Stomach (tissue), 9 donors: ENCODE measurements around the gene PGLYRP3. TPM values are rescaled to one million over a fixed set of nuclear protein-coding genes. Genes with fewer than 3 reads are reported as not detected.
"Not testable (repeated sequence)": the region's sequence is repeated elsewhere in the genome, so short reads cannot be mapped to it uniquely, and the experiment has no call there.

Source experiments
- DNase-seq, 2 donors: peaks; one replicate each; pipeline versions ENCODE4 v3.0.0 to v3.0.0-alpha.2; 2013 to 2019
- H3K27ac ChIP-seq, 5 donors: fragments of 200-600 bp in 4 of 5; sonication (generic) in 4 of 5; one replicate each; pipeline ENCODE4 v1.5.1; 2013 to 2019; ENCODE audit warnings: mild to moderate bottlenecking in 1 of 5, moderate library complexity in 1 of 5
- H3K27me3 ChIP-seq, 3 donors: fragments of 200-600 bp; sonication (generic); one replicate each; pipeline ENCODE4 v1.5.1; 2017 to 2019; ENCODE audit warnings: mixed run types in 1 of 3
- H3K36me3 ChIP-seq, 4 donors: fragments of 200-600 bp; sonication (generic); 1 replicate in 3 of 4; 2 replicates in 1 of 4; pipeline ENCODE4 v1.5.1; 2016 to 2019
- H3K4me1 ChIP-seq, 4 donors: fragments of 200-600 bp; sonication (generic); one replicate each; pipeline ENCODE4 v1.5.1; 2016 to 2019
- H3K4me3 ChIP-seq, 4 donors: fragments of 200-600 bp; sonication (generic) in 3 of 4; one replicate each; pipeline ENCODE4 v1.5.1; 2016 to 2019; ENCODE audit warnings: mild to moderate bottlenecking in 1 of 4
- H3K9me3 ChIP-seq, 4 donors: fragments of 200-600 bp; sonication (generic); one replicate each; pipeline ENCODE4 v1.5.1; 2016 to 2019
- CTCF ChIP-seq, 7 experiments: fragments of 450-650 bp in 4 of 7; fragments of 200-600 bp in 3 of 7; sonication (generic) in 3 of 7; IDR thresholded peaks; one replicate each; pipeline ENCODE4 v1.5.1; 2016 to 2019; ENCODE audit warnings: antibody characterized with exemption in 7 of 7, control low read depth in 2 of 7, mild to moderate bottlenecking in 1 of 7
- EP300 ChIP-seq: sonication (generic); formaldehyde crosslinking; IDR thresholded peaks from one replicate; pipeline ENCODE4 v1.6.1; 2017; ENCODE audit warnings: antibody characterized with exemption
- POLR2A ChIP-seq, 4 donors: fragments of 450-650 bp; IDR thresholded peaks; one replicate each; pipeline ENCODE4 v1.6.1; 2016; ENCODE audit warnings: antibody characterized with exemption in 4 of 4, control low read depth in 2 of 4, mild to moderate bottlenecking in 1 of 4, moderate library complexity in 1 of 4
- POLR2AphosphoS5 ChIP-seq, 3 donors: sonication (generic); formaldehyde crosslinking; IDR thresholded peaks; one replicate each; pipeline ENCODE4 v1.6.1; 2016; ENCODE audit warnings: antibody characterized with exemption in 3 of 3
- whole genome bisulfite sequencing, 5 donors: extraction: QIAGEN DNeasy Blood & Tissue Kit in 3 of 5; methylation state at CpG; one replicate each; pipeline versions ENCODE4 v1.1.5 to v1.1.7; 2013 to 2018; 5-methylcytosine and 5-hydroxymethylcytosine counted together
- intact Hi-C: fragments of 100-400 bp; cut with DNase I; formaldehyde crosslinking; loops from one replicate; pipeline ENCODE4 v1.15.1; 2023; ENCODE audit warnings: low total_unique reads
- polyA plus RNA-seq, 3 donors: library from polyadenylated mRNA; stranded (reverse); fragments of 200-250 nt; gene quantifications; one replicate each; pipeline ENCODE4 v1.2.3, GENCODE V29; 2013
- total RNA-seq, 5 donors: library from RNA; depleted of rRNA; stranded (reverse); fragments of >200 nt; gene quantifications; one replicate each; pipeline versions ENCODE4 v1.1.0 to v1.2.3, GENCODE V29; 2014 to 2016
- donor health status: healthy with polysubstance abuse.
- donor health status: Bipolar disorder and iron deficiency.
- donor health status: healthy.

PGLYRP3 gene
- total and polyA plus RNA-seq, 8 donors = 1.6 TPM; not detected in 7

DNA sequence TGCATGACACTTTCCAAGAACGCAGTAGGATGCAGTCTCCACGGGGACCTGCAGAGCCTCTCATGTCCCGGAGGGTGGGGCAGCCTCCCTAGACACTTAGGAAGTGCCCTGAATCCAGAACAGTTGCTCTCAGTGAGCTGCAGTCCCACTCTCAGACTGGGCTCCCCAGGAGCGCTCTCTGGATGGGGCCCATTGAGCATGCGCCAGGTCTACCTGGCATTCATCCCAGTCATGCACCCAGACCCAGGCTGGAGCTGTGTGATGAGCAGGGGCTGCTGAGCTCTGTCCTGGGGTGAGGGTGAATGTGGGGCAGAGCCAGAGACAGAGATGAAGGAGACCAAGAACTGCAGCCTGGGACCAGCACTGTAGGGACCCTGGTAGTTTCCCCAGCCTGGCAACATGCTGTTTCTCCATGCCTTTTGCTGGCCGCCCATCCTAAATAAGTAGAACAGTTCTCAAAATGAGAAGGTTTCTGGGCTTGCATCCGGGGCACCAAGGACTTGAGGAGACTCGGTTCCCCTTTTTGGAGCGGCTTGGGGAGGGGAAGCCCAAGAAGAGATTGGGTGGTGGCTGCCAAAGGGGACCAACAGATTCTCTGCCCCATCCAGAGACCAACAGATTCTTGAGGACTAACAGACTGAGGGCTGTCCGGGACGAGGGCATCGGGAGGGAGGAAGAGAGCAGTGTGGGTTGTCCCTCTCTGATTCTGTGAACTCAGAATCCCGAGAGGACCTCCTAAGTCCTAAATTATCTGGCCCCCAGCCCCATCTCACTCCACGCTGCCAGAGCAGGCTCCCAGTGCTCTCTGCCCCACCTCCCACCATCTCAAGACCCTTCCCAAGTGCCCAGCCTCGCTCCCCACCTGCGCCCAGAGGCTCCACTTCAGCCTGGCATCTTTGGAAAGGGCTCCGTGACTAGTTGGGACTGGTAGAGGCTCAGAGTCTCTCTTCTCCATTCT, 36.9 kb upstream of the PGLYRP3 start:
- Histone ChIP-seq H3K4me3 (no peak overlapping the region), H3K4me1 (peaks cover 0 to 9% (median 0%) of the 10 kb centered on the region in 4 donors), H3K36me3 (no peaks in the 10 kb centered on the region), H3K27me3 (peaks cover 0 to 83% (median 17%) of the 10 kb centered on the region in 3 donors), H3K9me3 (no peaks in the 10 kb centered on the region), H3K27ac (no peak overlapping the region)
- intact Hi-C loops = loop anchor here (5.0 kb wide), 1 partner anchor 143 kb away; no protein-coding TSS in a partner anchor
- WGBS, 5 donors = 48 to 69% (median 60%) methylated on average over 13 to 17 of the region's 17 CpGs
- TF ChIP-seq POLR2AphosphoS5 (IDR thresholded peaks at IDR 0.05) (no peak), EP300 (no peak), POLR2A (IDR thresholded peaks at IDR 0.05) (no peak), CTCF (IDR thresholded peaks at IDR 0.05) (no peak)
- DNase-seq = no peak

GRCh38 chr1:153348511-153349362, 36.0 kb upstream of the PGLYRP3 start, which contains the start of gene PGLYRP4:
TSS of gene PGLYRP4 (minus strand) at chr1:153348841. CDS start at chr1:153347932, 909 bp downstream.
- WGBS, 5 donors = 51 to 72% (median 60%) methylated on average over 8 to 10 of the region's 10 CpGs
- no peak for DNase-seq
- intact Hi-C loops = no loop called here

GRCh38 chr1:153347856-153348255, 35.1 kb upstream of the PGLYRP3 start:
- Histone ChIP-seq H3K4me1 (peaks cover 0 to 14% (median 0%) of the 10 kb centered on the region in 4 donors), H3K36me3 (no peaks in the 10 kb centered on the region), H3K27me3 (peaks cover 0 to 77% (median 17%) of the 10 kb centered on the region in 3 donors), H3K4me3 (no peak overlapping the region), H3K27ac (no peak overlapping the region), H3K9me3 (no peaks in the 10 kb centered on the region)
- intact Hi-C loops = no loop called here
- TF ChIP-seq CTCF (IDR thresholded peaks at IDR 0.05) (no peak), POLR2A (IDR thresholded peaks at IDR 0.05) (no peak), EP300 (no peak), POLR2AphosphoS5 (IDR thresholded peaks at IDR 0.05) (no peak)
- no peak for DNase-seq
- WGBS, 5 donors = 62 to 66% (median 66%) methylated on average over 7 of the region's 7 CpGs

More at GRCh38 chr1:153348511-153349362, 36.0 kb upstream of the PGLYRP3 start, which contains the start of gene PGLYRP4:
- Histone ChIP-seq H3K4me3 (no peak within 1 kb of the TSS), H3K4me1 (peaks cover 0 to 14% (median 0%) of the 10 kb centered on the region in 4 donors), H3K9me3 (no peaks in the 10 kb centered on the region), H3K36me3 (no peaks in the 10 kb centered on the region), H3K27me3 (peaks cover 0 to 81% (median 17%) of the 10 kb centered on the region in 3 donors), H3K27ac (no peak within 1 kb of the TSS)
- TF ChIP-seq POLR2AphosphoS5 (IDR thresholded peaks at IDR 0.05) = no peak
- no peak for TF ChIP-seq CTCF (IDR thresholded peaks at IDR 0.05)
- no peak for TF ChIP-seq POLR2A (IDR thresholded peaks at IDR 0.05)
- no peak for TF ChIP-seq EP300

- H3K36me3 ChIP-seq, H3K4me3 ChIP-seq, H3K27ac ChIP-seq, H3K9me3 ChIP-seq, intact Hi-C loops, DNase-seq: not testable (repeated sequence)
- H3K4me1 ChIP-seq = peaks cover 0 to 14% (median 0%) of the 10 kb centered on the region in 4 donors
- WGBS, 5 donors = 59 to 77% (median 64%) methylated on average over 14 of the region's 14 CpGs
- H3K27me3 ChIP-seq = peaks cover 0 to 78% (median 17%) of the 10 kb centered on the region in 3 donors
These were observed 34.3 kb upstream of the PGLYRP3 start for GRCh38 chr1:153347049-153347448.
